HEK293 (cell line): Measurements from ENCODE around the gene ARPC5L.

Source experiments
- GLI4 ChIP-seq: fragments of 450-650 bp; formaldehyde crosslinking; IDR thresholded peaks from 2 replicates; pipeline ENCODE4 v1.5.1; 2016; ENCODE audit warnings: missing biosample characterization, missing genetic modification characterization
- MZF1 ChIP-seq: fragments of 450-650 bp; formaldehyde crosslinking; IDR thresholded peaks from 2 replicates; pipeline ENCODE4 v1.5.1; 2017; ENCODE audit warnings: missing biosample characterization, missing genetic modification characterization, borderline replicate concordance
- SCRT2 ChIP-seq: fragments of 450-650 bp; formaldehyde crosslinking; IDR thresholded peaks from 2 replicates; pipeline ENCODE4 v1.5.1; 2016; ENCODE audit warnings: missing biosample characterization, missing genetic modification characterization
- SP7 ChIP-seq: fragments of 450-650 bp; formaldehyde crosslinking; IDR thresholded peaks from 2 replicates; pipeline ENCODE4 v1.5.1; 2016; ENCODE audit warnings: missing biosample characterization, missing genetic modification characterization
- TRIM28 ChIP-seq: IDR thresholded peaks from 2 replicates; pipeline ENCODE4 v1.6.1; 2011; ENCODE audit warnings: low read length, control low read depth, borderline replicate concordance
- ZNF112 ChIP-seq: fragments of 450-650 bp; formaldehyde crosslinking; IDR thresholded peaks from 2 replicates; pipeline ENCODE4 v1.5.0; 2017; ENCODE audit warnings: missing biosample characterization, missing genetic modification characterization
- ZNF140 ChIP-seq: fragments of 450-650 bp; formaldehyde crosslinking; IDR thresholded peaks from 2 replicates; pipeline ENCODE4 v1.5.1; 2016; ENCODE audit warnings: missing biosample characterization, missing genetic modification characterization
- ZNF2 ChIP-seq: fragments of 450-650 bp; formaldehyde crosslinking; IDR thresholded peaks from 2 replicates; pipeline ENCODE4 v1.5.1; 2016; ENCODE audit warnings: missing biosample characterization, missing genetic modification characterization
- ZNF239 ChIP-seq: fragments of 450-650 bp; formaldehyde crosslinking; IDR thresholded peaks from 2 replicates; pipeline ENCODE4 v1.5.1; 2016; ENCODE audit warnings: missing biosample characterization, missing genetic modification characterization
- ZNF24 ChIP-seq: fragments of 450-650 bp; formaldehyde crosslinking; IDR thresholded peaks from 2 replicates; pipeline ENCODE4 v1.5.1; 2016; ENCODE audit warnings: missing biosample characterization, missing genetic modification characterization
- ZNF292 ChIP-seq: fragments of 450-650 bp; formaldehyde crosslinking; IDR thresholded peaks from 2 replicates; pipeline ENCODE4 v1.5.1; 2016; ENCODE audit warnings: low read depth, missing biosample characterization, missing genetic modification characterization, borderline replicate concordance
- ZNF394 ChIP-seq: fragments of 450-650 bp; formaldehyde crosslinking; IDR thresholded peaks from 2 replicates; pipeline ENCODE4 v1.5.1; 2016; ENCODE audit warnings: missing biosample characterization, missing genetic modification characterization, mild to moderate bottlenecking, moderate library complexity, borderline replicate concordance
- ZNF416 ChIP-seq: fragments of 450-650 bp; formaldehyde crosslinking; IDR thresholded peaks from 2 replicates; pipeline ENCODE4 v1.5.1; 2016; ENCODE audit warnings: missing biosample characterization, missing genetic modification characterization
- ZNF558 ChIP-seq: fragments of 450-650 bp; formaldehyde crosslinking; IDR thresholded peaks from 2 replicates; pipeline ENCODE4 v1.5.1; 2016; ENCODE audit warnings: missing biosample characterization, missing genetic modification characterization
- ZNF561 ChIP-seq: fragments of 450-650 bp; IDR thresholded peaks from 2 replicates; pipeline ENCODE4 v1.5.1; 2018; ENCODE audit warnings: missing biosample characterization, missing genetic modification characterization, borderline replicate concordance
- ZNF707 ChIP-seq: fragments of 450-650 bp; formaldehyde crosslinking; IDR thresholded peaks from 2 replicates; pipeline ENCODE4 v1.5.1; 2016; ENCODE audit warnings: missing biosample characterization, missing genetic modification characterization
- ZNF837 ChIP-seq: fragments of 450-650 bp; formaldehyde crosslinking; IDR thresholded peaks from 2 replicates; pipeline ENCODE4 v1.5.1; 2016; ENCODE audit warnings: missing biosample characterization, missing genetic modification characterization
- ZSCAN23 ChIP-seq: fragments of 450-650 bp; formaldehyde crosslinking; IDR thresholded peaks from 2 replicates; pipeline ENCODE4 v1.5.1; 2016; ENCODE audit warnings: missing biosample characterization, missing genetic modification characterization
- ZSCAN30 ChIP-seq: fragments of 450-650 bp; IDR thresholded peaks from 2 replicates; pipeline ENCODE4 v1.5.1; 2018; ENCODE audit warnings: missing biosample characterization, mild to moderate bottlenecking, missing genetic modification characterization, moderate library complexity
- TF ChIP-seq, protein P1 (sequence below): fragments of 450-650 bp; formaldehyde crosslinking; IDR thresholded peaks from 2 replicates; pipeline ENCODE4 v1.5.1; 2017; ENCODE audit warnings: missing biosample characterization, missing genetic modification characterization
- TF ChIP-seq, protein P2 (sequence below): fragments of 450-650 bp; formaldehyde crosslinking; IDR thresholded peaks from 2 replicates; pipeline ENCODE4 v1.5.1; 2017; ENCODE audit warnings: missing biosample characterization, mild to moderate bottlenecking, missing genetic modification characterization, moderate library complexity
- TF ChIP-seq, protein P3 (sequence below): fragments of 450-650 bp; formaldehyde crosslinking; IDR thresholded peaks from 2 replicates; pipeline ENCODE4 v1.5.1; 2016; ENCODE audit warnings: missing biosample characterization, missing genetic modification characterization
- TF ChIP-seq, protein P4 (sequence below): fragments of 450-650 bp; formaldehyde crosslinking; conservative IDR thresholded peaks from 2 replicates; pipeline ENCODE4 v1.5.1; 2016; ENCODE audit warnings: low read depth, missing biosample characterization, missing genetic modification characterization
- TF ChIP-seq, protein P5 (sequence below): fragments of 450-650 bp; formaldehyde crosslinking; IDR thresholded peaks from 2 replicates; pipeline ENCODE4 v1.5.1; 2016; ENCODE audit warnings: missing biosample characterization, missing genetic modification characterization
- TF ChIP-seq, protein P6 (sequence below): fragments of 450-650 bp; formaldehyde crosslinking; IDR thresholded peaks from 2 replicates; pipeline ENCODE4 v1.5.1; 2016; ENCODE audit warnings: missing biosample characterization, missing genetic modification characterization
- TF ChIP-seq, protein P7 (sequence below): fragments of 450-650 bp; formaldehyde crosslinking; IDR thresholded peaks from 2 replicates; pipeline ENCODE4 v1.5.0; 2017; ENCODE audit warnings: missing biosample characterization, missing genetic modification characterization, borderline replicate concordance

Gene ARPC5L

DNA sequence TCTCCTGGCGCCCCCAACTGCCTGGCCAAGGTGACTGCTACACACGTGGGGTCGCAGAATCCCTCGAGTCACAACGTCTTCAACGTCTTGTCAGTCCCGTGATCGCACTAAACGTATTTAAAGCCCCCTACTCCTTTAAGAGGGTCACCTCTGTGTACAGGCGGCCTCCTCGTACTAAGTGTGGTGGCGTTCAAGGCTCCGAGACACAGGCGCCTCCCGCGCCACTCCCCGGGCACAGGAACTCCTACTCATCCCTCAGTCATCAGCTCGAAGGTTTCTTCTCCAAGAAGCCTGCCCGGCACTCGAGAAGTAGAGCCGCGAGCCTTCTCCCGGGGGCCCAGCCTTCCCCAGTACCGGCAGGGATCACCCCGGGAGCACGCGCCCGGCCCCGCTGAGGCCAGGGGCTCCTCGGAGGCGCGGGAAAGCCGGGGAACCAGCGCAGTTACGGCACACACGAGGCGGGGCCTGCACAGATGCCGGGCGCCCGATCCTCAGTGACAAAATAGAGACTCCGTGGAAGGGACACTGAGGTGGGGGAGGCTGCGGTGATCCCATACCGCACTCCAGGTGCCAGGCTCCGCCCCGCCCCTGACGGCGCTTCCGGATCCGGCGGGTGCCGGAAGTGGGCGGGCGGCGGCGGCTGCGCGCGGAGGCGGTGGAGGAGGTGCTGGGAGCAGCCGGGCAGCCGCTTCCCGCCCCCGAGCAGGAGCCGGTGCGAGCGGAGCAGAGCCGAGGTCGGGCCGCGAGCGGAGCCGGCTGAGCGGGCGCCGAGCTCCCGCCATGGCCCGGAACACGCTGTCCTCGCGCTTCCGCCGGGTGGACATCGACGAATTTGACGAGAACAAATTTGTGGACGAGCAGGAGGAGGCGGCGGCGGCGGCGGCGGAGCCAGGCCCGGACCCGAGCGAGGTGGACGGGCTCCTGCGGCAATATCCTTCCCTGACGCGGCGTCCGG lies 6.9 kb downstream of the ARPC5L start (continued):
- TF ChIP-seq ZNF140 (no peak), ZNF416 (tag by site-specific recombination) (no peak), TRIM28 (no peak), ZNF292 (no peak), GLI4 (tag by site-specific recombination) (peak; percentile 92), ZNF837 (tag by site-specific recombination) (no peak), SCRT2 (tag by site-specific recombination) (no peak), ZNF707 (tag by site-specific recombination) (no peak), ZNF558 (tag by site-specific recombination) (no peak), ZSCAN30 (tag by site-specific recombination) (no peak), MZF1 (no peak), ZNF561 (tag by site-specific recombination) (peak; percentile 31; the same call in 1 of the 2 replicates), ZNF239 (tag by site-specific recombination) (no peak), SP7 (tag by site-specific recombination) (peak; percentile 45; the same call in 1 of the 2 replicates), ZNF394 (no peak), ZSCAN23 (no peak), ZNF2 (tag by site-specific recombination) (0 out of 2 replicates have a peak, but pooled peaks have one; percentile 58), ZNF112 (tag by site-specific recombination) (no peak), ZNF24 (tag by site-specific recombination) (peak; percentile 51; the same call in 1 of the 2 replicates)
- TF ChIP-seq, protein P1, sequence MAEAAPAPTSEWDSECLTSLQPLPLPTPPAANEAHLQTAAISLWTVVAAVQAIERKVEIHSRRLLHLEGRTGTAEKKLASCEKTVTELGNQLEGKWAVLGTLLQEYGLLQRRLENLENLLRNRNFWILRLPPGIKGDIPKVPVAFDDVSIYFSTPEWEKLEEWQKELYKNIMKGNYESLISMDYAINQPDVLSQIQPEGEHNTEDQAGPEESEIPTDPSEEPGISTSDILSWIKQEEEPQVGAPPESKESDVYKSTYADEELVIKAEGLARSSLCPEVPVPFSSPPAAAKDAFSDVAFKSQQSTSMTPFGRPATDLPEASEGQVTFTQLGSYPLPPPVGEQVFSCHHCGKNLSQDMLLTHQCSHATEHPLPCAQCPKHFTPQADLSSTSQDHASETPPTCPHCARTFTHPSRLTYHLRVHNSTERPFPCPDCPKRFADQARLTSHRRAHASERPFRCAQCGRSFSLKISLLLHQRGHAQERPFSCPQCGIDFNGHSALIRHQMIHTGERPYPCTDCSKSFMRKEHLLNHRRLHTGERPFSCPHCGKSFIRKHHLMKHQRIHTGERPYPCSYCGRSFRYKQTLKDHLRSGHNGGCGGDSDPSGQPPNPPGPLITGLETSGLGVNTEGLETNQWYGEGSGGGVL = no peak
- TF ChIP-seq, protein P2, sequence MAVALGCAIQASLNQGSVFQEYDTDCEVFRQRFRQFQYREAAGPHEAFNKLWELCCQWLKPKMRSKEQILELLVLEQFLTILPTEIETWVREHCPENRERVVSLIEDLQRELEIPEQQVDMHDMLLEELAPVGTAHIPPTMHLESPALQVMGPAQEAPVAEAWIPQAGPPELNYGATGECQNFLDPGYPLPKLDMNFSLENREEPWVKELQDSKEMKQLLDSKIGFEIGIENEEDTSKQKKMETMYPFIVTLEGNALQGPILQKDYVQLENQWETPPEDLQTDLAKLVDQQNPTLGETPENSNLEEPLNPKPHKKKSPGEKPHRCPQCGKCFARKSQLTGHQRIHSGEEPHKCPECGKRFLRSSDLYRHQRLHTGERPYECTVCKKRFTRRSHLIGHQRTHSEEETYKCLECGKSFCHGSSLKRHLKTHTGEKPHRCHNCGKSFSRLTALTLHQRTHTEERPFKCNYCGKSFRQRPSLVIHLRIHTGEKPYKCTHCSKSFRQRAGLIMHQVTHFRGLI (tag by site-specific recombination) = no peak
- TF ChIP-seq, protein P3, sequence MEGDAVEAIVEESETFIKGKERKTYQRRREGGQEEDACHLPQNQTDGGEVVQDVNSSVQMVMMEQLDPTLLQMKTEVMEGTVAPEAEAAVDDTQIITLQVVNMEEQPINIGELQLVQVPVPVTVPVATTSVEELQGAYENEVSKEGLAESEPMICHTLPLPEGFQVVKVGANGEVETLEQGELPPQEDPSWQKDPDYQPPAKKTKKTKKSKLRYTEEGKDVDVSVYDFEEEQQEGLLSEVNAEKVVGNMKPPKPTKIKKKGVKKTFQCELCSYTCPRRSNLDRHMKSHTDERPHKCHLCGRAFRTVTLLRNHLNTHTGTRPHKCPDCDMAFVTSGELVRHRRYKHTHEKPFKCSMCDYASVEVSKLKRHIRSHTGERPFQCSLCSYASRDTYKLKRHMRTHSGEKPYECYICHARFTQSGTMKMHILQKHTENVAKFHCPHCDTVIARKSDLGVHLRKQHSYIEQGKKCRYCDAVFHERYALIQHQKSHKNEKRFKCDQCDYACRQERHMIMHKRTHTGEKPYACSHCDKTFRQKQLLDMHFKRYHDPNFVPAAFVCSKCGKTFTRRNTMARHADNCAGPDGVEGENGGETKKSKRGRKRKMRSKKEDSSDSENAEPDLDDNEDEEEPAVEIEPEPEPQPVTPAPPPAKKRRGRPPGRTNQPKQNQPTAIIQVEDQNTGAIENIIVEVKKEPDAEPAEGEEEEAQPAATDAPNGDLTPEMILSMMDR = 0 out of 2 replicates have a peak, but pooled peaks have one; percentile 65
- TF ChIP-seq, protein P4, sequence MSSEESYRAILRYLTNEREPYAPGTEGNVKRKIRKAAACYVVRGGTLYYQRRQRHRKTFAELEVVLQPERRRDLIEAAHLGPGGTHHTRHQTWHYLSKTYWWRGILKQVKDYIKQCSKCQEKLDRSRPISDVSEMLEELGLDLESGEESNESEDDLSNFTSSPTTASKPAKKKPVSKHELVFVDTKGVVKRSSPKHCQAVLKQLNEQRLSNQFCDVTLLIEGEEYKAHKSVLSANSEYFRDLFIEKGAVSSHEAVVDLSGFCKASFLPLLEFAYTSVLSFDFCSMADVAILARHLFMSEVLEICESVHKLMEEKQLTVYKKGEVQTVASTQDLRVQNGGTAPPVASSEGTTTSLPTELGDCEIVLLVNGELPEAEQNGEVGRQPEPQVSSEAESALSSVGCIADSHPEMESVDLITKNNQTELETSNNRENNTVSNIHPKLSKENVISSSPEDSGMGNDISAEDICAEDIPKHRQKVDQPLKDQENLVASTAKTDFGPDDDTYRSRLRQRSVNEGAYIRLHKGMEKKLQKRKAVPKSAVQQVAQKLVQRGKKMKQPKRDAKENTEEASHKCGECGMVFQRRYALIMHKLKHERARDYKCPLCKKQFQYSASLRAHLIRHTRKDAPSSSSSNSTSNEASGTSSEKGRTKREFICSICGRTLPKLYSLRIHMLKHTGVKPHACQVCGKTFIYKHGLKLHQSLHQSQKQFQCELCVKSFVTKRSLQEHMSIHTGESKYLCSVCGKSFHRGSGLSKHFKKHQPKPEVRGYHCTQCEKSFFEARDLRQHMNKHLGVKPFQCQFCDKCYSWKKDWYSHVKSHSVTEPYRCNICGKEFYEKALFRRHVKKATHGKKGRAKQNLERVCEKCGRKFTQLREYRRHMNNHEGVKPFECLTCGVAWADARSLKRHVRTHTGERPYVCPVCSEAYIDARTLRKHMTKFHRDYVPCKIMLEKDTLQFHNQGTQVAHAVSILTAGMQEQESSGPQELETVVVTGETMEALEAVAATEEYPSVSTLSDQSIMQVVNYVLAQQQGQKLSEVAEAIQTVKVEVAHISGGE (tag by site-specific recombination) = peak; percentile 69
- TF ChIP-seq, protein P5, sequence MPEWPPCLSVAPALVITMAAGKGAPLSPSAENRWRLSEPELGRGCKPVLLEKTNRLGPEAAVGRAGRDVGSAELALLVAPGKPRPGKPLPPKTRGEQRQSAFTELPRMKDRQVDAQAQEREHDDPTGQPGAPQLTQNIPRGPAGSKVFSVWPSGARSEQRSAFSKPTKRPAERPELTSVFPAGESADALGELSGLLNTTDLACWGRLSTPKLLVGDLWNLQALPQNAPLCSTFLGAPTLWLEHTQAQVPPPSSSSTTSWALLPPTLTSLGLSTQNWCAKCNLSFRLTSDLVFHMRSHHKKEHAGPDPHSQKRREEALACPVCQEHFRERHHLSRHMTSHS = no peak
- TF ChIP-seq, protein P6, sequence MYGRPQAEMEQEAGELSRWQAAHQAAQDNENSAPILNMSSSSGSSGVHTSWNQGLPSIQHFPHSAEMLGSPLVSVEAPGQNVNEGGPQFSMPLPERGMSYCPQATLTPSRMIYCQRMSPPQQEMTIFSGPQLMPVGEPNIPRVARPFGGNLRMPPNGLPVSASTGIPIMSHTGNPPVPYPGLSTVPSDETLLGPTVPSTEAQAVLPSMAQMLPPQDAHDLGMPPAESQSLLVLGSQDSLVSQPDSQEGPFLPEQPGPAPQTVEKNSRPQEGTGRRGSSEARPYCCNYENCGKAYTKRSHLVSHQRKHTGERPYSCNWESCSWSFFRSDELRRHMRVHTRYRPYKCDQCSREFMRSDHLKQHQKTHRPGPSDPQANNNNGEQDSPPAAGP (tag by site-specific recombination) = no peak
- TF ChIP-seq, protein P7, sequence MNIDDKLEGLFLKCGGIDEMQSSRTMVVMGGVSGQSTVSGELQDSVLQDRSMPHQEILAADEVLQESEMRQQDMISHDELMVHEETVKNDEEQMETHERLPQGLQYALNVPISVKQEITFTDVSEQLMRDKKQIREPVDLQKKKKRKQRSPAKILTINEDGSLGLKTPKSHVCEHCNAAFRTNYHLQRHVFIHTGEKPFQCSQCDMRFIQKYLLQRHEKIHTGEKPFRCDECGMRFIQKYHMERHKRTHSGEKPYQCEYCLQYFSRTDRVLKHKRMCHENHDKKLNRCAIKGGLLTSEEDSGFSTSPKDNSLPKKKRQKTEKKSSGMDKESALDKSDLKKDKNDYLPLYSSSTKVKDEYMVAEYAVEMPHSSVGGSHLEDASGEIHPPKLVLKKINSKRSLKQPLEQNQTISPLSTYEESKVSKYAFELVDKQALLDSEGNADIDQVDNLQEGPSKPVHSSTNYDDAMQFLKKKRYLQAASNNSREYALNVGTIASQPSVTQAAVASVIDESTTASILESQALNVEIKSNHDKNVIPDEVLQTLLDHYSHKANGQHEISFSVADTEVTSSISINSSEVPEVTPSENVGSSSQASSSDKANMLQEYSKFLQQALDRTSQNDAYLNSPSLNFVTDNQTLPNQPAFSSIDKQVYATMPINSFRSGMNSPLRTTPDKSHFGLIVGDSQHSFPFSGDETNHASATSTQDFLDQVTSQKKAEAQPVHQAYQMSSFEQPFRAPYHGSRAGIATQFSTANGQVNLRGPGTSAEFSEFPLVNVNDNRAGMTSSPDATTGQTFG (tag by site-specific recombination) = no peak
